ENCODE data around the gene ID2. TPM values are rescaled to one million over a fixed set of nuclear protein-coding genes. Genes with fewer than 3 reads are reported as not detected.

Gene ID2
- total and polyA plus RNA-seq, 10 of the 15 experiments (the other 5 are each of a cell fraction or from before 2014, with no cell fraction given), result 39.0 to 613 (median 73.6) TPM

- no peak for FAIRE-seq
- Histone ChIP-seq H2AFZ (ENCODE audit: control insufficient read depth, low read depth, low read length) (no peak overlapping the region), H3K27ac (ENCODE audit: control insufficient read depth, insufficient read depth) (no peak overlapping the region), H3K27me3 (replicated peaks in 1 of 2; ENCODE audit: control insufficient read depth in 2 of 2, insufficient read depth in 2 of 2, low read length in 1 of 2) (no peaks in the 10 kb centered on the region), H3K79me2 (ENCODE audit: control insufficient read depth, insufficient read depth, low read length) (no peaks in the 10 kb centered on the region), H3K9me3 (replicated peaks; ENCODE audit: control insufficient read depth, insufficient read depth, low read length) (no peaks in the 10 kb centered on the region), H4K20me1 (ENCODE audit: control insufficient read depth, insufficient read depth) (no peaks in the 10 kb centered on the region), H3K36me3 (ENCODE audit: control insufficient read depth in 2 of 2, insufficient read depth in 2 of 2, low read length in 1 of 2) (no peaks in the 10 kb centered on the region), H3K4me2 (ENCODE audit: control insufficient read depth, insufficient read depth) (no peak overlapping the region), H3K4me3 (no peak overlapping the region), H3K4me1 (ENCODE audit: control insufficient read depth, insufficient read depth, low read length) (peaks cover 9% of the 10 kb centered on the region; the same call in 1 of the 2 replicates), H3K9ac (ENCODE audit: control insufficient read depth, insufficient read depth, low read length) (no peak overlapping the region)
- ChIA-PET SMC1A (ENCODE audit: uncharacterized antibody, unreplicated experiment) (interaction anchor here (0.9 to 4.1 kb wide), 6 partner anchors 28 to 160 kb away, joined by 3 to 16 read pairs (median 4); partner anchors contain the start of gene ID2), POLR2A (interaction anchor here (0.9 to 2.2 kb wide), 4 partner anchors 10 to 50 kb away, joined by 3 to 9 read pairs (median 4); partner anchors contain the start of gene ID2), CTCF (interaction anchor here (0.6 to 3.1 kb wide), 5 partner anchors 11 to 295 kb away, joined by 3 to 12 read pairs (median 4); no protein-coding TSS in a partner anchor), RAD21 (ENCODE audit: unreplicated experiment) (interaction anchor here (0.8 to 2.1 kb wide), 3 partner anchors 10 to 88 kb away, joined by 3 to 13 read pairs (median 4); partner anchors contain the start of gene ID2)
- BruUV-seq (replicated peaks), result no TSS peak
- intact Hi-C loops (cut with micrococcal nuclease; ENCODE audit: unreplicated experiment), result no loop called here
- in situ Hi-C loops (cut with MboI), result no loop called here
- ATAC-seq, result no peak
- no peak for TF ChIP-seq SUPT20H (IDR thresholded peaks at IDR 0.05; ENCODE audit: borderline replicate concordance, control insufficient read depth, low read depth, low read length)
- no peak for TF ChIP-seq TCF7 (IDR thresholded peaks at IDR 0.05; ENCODE audit: borderline replicate concordance)
- TF ChIP-seq IRF4 (IDR thresholded peaks at IDR 0.05; ENCODE audit: low read depth, low read length), result no peak
- no peak for TF ChIP-seq TCF12 (IDR thresholded peaks at IDR 0.05; ENCODE audit: low read depth, low read length)
- no peak for TF ChIP-seq ZNF217 (IDR thresholded peaks at IDR 0.05)
- TF ChIP-seq CUX1 (IDR thresholded peaks at IDR 0.05; ENCODE audit: insufficient replicate concordance, low read depth, low read length), result no peak
- WGBS (ENCODE audit: insufficient coverage, insufficient replicate concordance, low lambda C conversion rate, missing lambda C conversion rate), result 48% methylated on average over 11 of the region's 11 CpGs
- no peak for DNase-seq (ENCODE audit: low read depth, low spot score)
These were observed 49.1 kb upstream of the ID2 start for GRCh38 chr2:8632755-8633154.

Data from GM12878 (cell line).